Activated CD4-positive, alpha-beta T cell treated with anti-CD3 and anti-CD28 coated beads, Interleukin-2, amount 50 U/mL, for 24 hours (primary cell): ENCODE data around the gene FLVCR2.
"Not testable (repeated sequence)": the region's sequence is repeated elsewhere in the genome, so short reads cannot be mapped to it uniquely, and the experiment has no call there.

Experiments
- DNase-seq, 2 donors: peaks; one replicate each; pipeline ENCODE4 v3.0.0-alpha.2; 2020; ENCODE audit warnings: low read depth in 1 of 2, low spot score in 1 of 2

The FLVCR2 gene

GRCh38 chr14:75660630-75661498 is 82.4 kb downstream of the FLVCR2 start, which contains the start of the genes ERG28 and TTLL5:
TSS of gene ERG28 (minus strand) at chr14:75660876. CDS start at chr14:75657502, 3,374 bp downstream.
TSS of gene TTLL5 (plus strand) at chr14:75661246. CDS start at chr14:75663150, 1,904 bp downstream.
- peak; percentile 92 to 97 for DNase-seq

- DNase-seq = no peak
Observed at GRCh38 chr14:75661499-75661814, 83.0 kb downstream of the FLVCR2 start.

- no peak for DNase-seq
Observed at GRCh38 chr14:75662966-75663365, 84.5 kb downstream of the FLVCR2 start.

DNA sequence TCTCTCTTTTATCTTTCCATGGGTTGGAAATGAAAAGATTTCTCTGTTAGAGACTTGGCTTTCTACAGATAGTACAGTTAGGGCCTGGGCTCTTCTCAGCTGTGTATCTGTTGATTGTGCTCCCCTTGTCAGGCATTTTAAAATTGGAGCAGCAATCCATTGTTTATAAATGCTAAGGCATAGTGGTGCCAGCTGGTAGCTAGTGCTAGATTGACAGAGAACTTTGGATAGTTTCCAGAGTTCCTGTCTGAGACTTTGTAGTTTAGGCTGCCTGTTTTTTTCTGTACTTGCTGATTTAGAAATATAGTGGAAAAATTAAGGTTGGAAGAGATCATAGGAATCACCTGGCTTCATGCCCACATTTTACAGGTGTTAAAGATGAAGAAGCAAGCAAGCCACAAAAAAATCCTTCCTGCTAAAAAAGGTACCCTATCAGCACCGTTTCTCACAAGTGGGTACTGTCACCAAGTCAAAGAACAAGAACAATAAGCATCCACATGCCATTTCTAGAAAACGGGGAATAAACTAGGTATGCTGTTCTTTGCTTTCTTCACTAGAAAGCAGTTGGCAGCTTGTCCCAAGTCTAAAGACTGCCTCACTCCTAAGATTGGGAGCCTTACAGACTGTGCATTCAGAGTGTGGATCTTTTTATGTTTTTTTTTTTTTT is 88.8 kb downstream of the FLVCR2 start:
- no peak for DNase-seq

DNA sequence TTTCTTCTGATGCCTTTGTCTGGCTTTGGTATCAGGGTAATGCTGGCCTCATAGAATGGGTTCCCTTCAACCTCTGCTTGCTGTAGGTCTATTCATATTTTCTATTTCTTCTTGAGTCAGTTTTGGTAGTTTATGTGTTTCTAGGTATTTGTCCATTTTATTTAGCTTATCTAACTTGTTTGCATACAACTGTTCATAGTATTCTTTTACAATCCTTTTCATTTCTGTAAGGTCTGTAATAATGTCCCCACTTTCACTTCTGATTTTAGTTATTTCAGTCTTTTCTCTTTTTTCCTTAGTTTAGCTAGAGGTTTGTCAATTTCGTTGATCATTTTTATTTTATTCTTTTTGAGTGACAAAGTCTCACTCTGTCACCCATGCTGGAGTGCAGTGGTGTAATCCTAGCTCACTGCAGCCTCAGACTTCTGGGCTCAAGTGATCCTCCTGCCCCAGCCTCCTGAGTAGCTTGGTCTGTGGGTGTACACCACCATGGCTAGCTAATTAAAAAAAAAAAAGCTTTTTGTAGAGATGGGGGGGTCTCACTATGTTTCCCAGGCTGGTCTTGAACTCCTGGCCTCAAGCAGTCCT is 94.3 kb downstream of the FLVCR2 start:
- no peak for DNase-seq

GRCh38 chr14:75673345-75674035 is 95.1 kb downstream of the FLVCR2 start:
- DNase-seq = no peak

GRCh38 chr14:75675265-75675960 is 97.0 kb downstream of the FLVCR2 start:
- DNase-seq = no peak

DNA sequence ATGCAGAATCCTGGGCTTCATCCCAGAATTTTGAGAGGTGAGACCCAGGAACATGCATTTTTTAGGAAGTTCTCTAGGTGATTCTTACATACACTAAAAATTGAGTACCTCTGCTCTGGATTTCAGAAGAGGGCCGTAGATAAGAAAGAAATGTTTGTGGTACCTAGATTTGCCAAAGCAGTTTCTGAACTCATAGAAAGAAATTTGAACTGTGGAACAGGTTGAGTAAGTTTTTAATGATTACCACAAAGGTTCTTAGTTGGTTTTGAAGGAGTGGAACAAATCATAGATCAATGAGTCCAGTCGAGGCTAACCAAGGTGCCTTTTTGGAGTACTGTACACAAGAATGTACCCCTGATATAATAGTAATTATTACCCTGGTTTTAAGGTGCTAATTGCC is 107.5 kb downstream of the FLVCR2 start:
- no peak for DNase-seq

GRCh38 chr14:75689012-75689411 is 110.6 kb downstream of the FLVCR2 start:
- no peak for DNase-seq

DNA sequence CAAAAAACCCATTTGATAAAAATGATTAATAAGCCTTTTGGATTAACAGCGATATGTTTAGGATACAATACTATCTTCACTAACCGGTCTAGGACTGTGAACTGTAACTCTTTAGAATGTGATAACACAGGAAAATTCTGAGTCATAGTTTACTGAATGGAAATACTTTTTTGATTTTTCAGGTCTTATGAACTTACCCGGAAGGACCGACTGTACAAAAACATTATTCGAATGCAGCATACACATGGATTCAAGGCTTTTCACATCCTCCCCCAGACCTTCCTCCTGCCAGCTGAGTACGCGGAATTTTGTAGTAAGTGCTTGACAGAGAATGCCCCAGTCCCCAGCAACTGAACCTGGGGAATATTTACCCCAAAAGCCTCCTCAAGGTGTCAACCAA is 111.6 kb downstream of the FLVCR2 start:
- DNase-seq = no peak

DNA sequence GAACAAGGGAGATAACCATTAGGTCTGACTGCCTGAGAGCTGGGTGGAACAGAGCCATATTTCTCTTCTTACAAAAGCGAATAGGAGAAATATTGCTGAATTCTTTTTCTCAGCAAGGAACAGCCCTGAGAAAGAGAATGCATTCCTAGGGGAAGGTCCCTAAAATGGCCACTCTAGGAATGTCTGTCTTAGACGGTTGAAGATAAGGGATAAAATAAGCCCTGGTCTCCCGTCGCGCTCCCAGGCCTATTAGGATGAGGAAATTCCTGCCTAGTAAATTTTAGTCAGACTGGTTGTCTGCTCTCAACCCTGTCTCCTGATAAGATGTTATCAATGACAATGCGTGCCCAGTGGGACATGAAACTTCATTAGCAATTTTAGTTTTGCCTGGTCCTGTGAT is 116.6 kb downstream of the FLVCR2 start:
- DNase-seq = not testable (repeated sequence)

- DNase-seq = no peak
Observed at GRCh38 chr14:75697386-75697785, 119.0 kb downstream of the FLVCR2 start.
